Pancreas (tissue), 10 donors: ENCODE data around the gene NFIA. TPM values are rescaled to one million over a fixed set of nuclear protein-coding genes. Genes with fewer than 3 reads are reported as not detected.

ENCODE experiments used
- ATAC-seq, 4 donors: fragments of 200-7000 bp; cut with Tn5 transposase; one replicate each; pipeline versions ENCODE4 v1.8.0 to v1.9.1; 2020; ENCODE audit warnings: mild to moderate bottlenecking in 4 of 4, moderate library complexity in 4 of 4
- DNase-seq, 6 donors: peaks; one replicate each; pipeline ENCODE4 v3.0.0-alpha.2; 2020
- FAIRE-seq: peaks from 2 replicates; lab custom pipeline; 2012; peaks lifted over from hg19 to GRCh38; lab: Jason Lieb, UNC
- H3K27ac ChIP-seq, 4 donors: fragments of 200-600 bp; sonication (generic); 1 replicate in 3 of 4; 2 replicates in 1 of 4; pipeline versions ENCODE4 v1.5.0 to v1.8.0; 2020
- H3K27me3 ChIP-seq, 4 donors: fragments of 200-600 bp; one replicate each; pipeline ENCODE4 v1.8.0; 2021
- H3K36me3 ChIP-seq, 3 donors: fragments of 200-600 bp; sonication (generic) in 1 of 3; one replicate each; pipeline versions ENCODE4 v1.5.0 to v1.8.0; 2020 to 2021
- H3K4me1 ChIP-seq, 3 donors: fragments of 200-600 bp; one replicate each; pipeline ENCODE4 v1.8.0; 2021
- H3K4me3 ChIP-seq, 4 donors: fragments of 200-600 bp; sonication (generic) in 2 of 4; one replicate each; pipeline versions ENCODE4 v1.5.0 to v1.8.0; 2020 to 2021
- H3K9me3 ChIP-seq, 4 donors: fragments of 200-600 bp; one replicate each; pipeline ENCODE4 v1.8.0; 2021
- WGBS, 2 donors: extraction: QIAGEN DNeasy Blood & Tissue Kit; methylation state at CpG; one replicate each; pipeline ENCODE4 v1.1.7; 2013; 5-methylcytosine and 5-hydroxymethylcytosine counted together
- intact Hi-C, 3 donors: fragments of 100-400 bp; cut with DNase I; formaldehyde crosslinking; loops; one replicate each; pipeline versions ENCODE4 v1.11.1 to v1.14.2; 2022
- polyA plus RNA-seq, 2 donors: library from polyadenylated mRNA; stranded (reverse); fragments of 200-250 nt; gene quantifications; one replicate each; pipeline ENCODE4 v1.2.3, GENCODE V29; 2013
- total RNA-seq, 6 donors: library from RNA; stranded (reverse); fragmentation: NEBNext Ultra II Directional in 4 of 6; extraction: Animal tissue kit (Norgen Biotek cat#: 25700) in 4 of 6; gene quantifications; one replicate each; pipeline versions ENCODE4 v1.2.1 to v1.2.4, GENCODE V29; 2021 to 2023
- TF ChIP-seq, protein P1 (sequence below), 4 donors: fragments of 200-600 bp; sonication (generic) in 3 of 4; IDR thresholded peaks; one replicate each; pipeline versions ENCODE4 v1.5.0 to v1.8.0; 2021; ENCODE audit warnings: antibody characterized with exemption in 4 of 4
- donor health status: healthy with polysubstance abuse.
- donor health status: DM: no; HTN: no; CAD: no; lungs with moderate emphysema.
- donor health status: DM: no; HTN: no; CAD: no.
- donor health status: control.
- donor health status: control.
- donor health status: Bipolar disorder and iron deficiency.
- donor health status: DM: yes; HTN: yes; CAD: no.
- donor health status: DM: no; HTN: no; CAD: no.
- donor health status: DM: no; HTN: no; CAD: no.
- donor health status: DM: yes; HTN: yes; CAD: no.

Gene NFIA
- total and polyA plus RNA-seq, 8 donors = 4.9 to 48.1 (median 30.2) TPM

DNA sequence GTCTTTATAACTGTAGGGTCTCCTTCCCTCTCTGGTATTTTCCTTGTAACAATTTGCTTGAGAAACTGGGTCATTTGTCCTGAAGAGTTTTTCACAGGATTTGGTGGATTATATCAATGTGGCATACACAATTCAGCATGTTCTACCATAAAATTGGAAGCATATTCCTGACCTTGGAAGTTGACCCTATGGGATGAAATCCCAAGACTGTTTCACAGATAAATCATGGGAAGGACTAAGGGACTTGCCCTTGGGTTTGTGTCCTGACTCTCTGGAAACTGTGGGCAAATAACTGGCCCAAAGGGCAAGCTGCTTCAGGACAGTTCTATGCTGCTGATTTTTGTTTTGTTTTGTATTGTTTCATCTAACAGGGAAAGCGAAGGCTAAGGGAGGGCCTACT is 387.0 kb downstream of the NFIA start:
- H3K4me1 ChIP-seq = no peaks in the 10 kb centered on the region
- no peaks in the 10 kb centered on the region for H3K9me3 ChIP-seq
- no peaks in the 10 kb centered on the region for H3K36me3 ChIP-seq
- WGBS, 2 donors = 90 to 100% methylated on average over 1 of the region's 1 CpG
- H3K4me3 ChIP-seq = no peak overlapping the region
- intact Hi-C loops = no loop called here
- TF ChIP-seq, protein P1, sequence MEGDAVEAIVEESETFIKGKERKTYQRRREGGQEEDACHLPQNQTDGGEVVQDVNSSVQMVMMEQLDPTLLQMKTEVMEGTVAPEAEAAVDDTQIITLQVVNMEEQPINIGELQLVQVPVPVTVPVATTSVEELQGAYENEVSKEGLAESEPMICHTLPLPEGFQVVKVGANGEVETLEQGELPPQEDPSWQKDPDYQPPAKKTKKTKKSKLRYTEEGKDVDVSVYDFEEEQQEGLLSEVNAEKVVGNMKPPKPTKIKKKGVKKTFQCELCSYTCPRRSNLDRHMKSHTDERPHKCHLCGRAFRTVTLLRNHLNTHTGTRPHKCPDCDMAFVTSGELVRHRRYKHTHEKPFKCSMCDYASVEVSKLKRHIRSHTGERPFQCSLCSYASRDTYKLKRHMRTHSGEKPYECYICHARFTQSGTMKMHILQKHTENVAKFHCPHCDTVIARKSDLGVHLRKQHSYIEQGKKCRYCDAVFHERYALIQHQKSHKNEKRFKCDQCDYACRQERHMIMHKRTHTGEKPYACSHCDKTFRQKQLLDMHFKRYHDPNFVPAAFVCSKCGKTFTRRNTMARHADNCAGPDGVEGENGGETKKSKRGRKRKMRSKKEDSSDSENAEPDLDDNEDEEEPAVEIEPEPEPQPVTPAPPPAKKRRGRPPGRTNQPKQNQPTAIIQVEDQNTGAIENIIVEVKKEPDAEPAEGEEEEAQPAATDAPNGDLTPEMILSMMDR (IDR thresholded peaks at IDR 0.05) = no peak
- H3K27ac ChIP-seq = no peak overlapping the region
- ATAC-seq (no peak), DNase-seq (no peak), FAIRE-seq (no peak)
- H3K27me3 ChIP-seq = no peaks in the 10 kb centered on the region

GRCh38 chr1:61472876-61473275 is 390.5 kb downstream of the NFIA start:
- WGBS, 2 donors = 40 to 42% methylated on average over 3 of the region's 3 CpGs
- Histone ChIP-seq H3K9me3 (no peaks in the 10 kb centered on the region), H3K4me1 (no peaks in the 10 kb centered on the region), H3K36me3 (no peaks in the 10 kb centered on the region), H3K27me3 (no peaks in the 10 kb centered on the region), H3K27ac (no peak overlapping the region), H3K4me3 (no peak overlapping the region)
- DNase-seq (no peak), FAIRE-seq (no peak), ATAC-seq (no peak)
- TF ChIP-seq, protein P1 (IDR thresholded peaks at IDR 0.05) = no peak
- intact Hi-C loops = no loop called here

DNA sequence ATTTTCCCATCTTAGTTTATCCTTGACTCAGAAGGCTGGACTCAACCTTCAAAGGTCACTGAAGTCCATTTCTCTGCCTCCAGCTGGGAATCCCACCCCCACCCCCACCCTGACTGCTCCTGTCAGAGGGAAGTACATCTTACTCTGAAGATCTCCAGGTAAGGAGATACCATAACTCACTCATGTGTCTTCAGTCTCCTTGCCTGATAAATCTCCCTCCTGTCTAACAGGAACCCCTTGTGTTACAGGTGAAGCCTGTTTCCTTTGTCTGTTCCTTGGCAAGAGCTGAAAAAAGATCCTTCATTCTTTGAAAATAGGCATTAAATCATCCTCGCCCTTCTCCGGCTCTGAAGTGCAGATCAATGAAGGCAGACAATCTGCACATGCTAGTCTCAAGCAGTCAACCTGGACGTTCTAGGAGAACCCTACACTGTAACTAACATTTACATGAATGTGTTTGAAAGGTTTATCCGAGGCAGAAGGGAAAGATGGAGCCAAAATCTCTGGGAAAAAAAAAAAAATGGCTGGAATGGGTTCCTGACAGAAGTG is 392.0 kb downstream of the NFIA start:
- ATAC-seq = no peak
- intact Hi-C loops = no loop called here
- H3K4me3 ChIP-seq = no peak overlapping the region
- H3K4me1 ChIP-seq = no peaks in the 10 kb centered on the region
- no peaks in the 10 kb centered on the region for H3K36me3 ChIP-seq
- 81 to 82% methylated on average over 4 of the region's 4 CpGs for WGBS, 2 donors
- no peak overlapping the region for H3K27ac ChIP-seq
- no peaks in the 10 kb centered on the region for H3K9me3 ChIP-seq
- FAIRE-seq = no peak
- no peaks in the 10 kb centered on the region for H3K27me3 ChIP-seq
- no peak for DNase-seq
- TF ChIP-seq, protein P1 (IDR thresholded peaks at IDR 0.05) = no peak

GRCh38 chr1:61474963-61475362 is 392.6 kb downstream of the NFIA start:
- no peak overlapping the region for H3K4me3 ChIP-seq
- FAIRE-seq = no peak
- WGBS, 2 donors = 62 to 69% methylated on average over 3 of the region's 3 CpGs
- H3K27me3 ChIP-seq = no peaks in the 10 kb centered on the region
- H3K9me3 ChIP-seq = no peaks in the 10 kb centered on the region
- H3K27ac ChIP-seq = no peak overlapping the region
- TF ChIP-seq, protein P1 (IDR thresholded peaks at IDR 0.05) = no peak
- no peak for ATAC-seq
- H3K36me3 ChIP-seq = no peaks in the 10 kb centered on the region
- no peak for DNase-seq
- no peaks in the 10 kb centered on the region for H3K4me1 ChIP-seq
- intact Hi-C loops = no loop called here

DNA sequence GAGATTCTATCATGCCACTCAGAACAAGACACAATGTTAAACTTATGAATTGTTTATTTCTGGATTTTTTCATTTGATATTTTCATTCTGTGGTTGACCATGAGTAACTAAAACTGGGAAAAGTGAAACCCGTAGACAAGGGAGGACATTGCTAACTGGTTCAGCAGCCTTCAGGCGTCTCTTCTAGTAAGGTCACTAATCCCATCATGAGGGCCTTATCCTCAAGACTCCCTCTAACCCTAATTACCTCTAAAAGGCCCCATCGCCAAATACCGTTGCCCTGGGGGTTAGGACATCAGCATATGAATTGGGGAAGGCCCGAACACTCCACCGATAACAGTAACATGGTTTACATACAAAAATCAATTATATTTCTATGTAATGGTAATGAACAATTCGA is 394.9 kb downstream of the NFIA start:
- Histone ChIP-seq H3K36me3 (no peaks in the 10 kb centered on the region), H3K27me3 (no peaks in the 10 kb centered on the region), H3K9me3 (no peaks in the 10 kb centered on the region), H3K4me3 (no peak overlapping the region), H3K27ac (no peak overlapping the region), H3K4me1 (no peaks in the 10 kb centered on the region)
- intact Hi-C loops = no loop called here
- no peak for DNase-seq
- 80 to 84% methylated on average over 7 of the region's 7 CpGs for WGBS, 2 donors
- TF ChIP-seq, protein P1 (IDR thresholded peaks at IDR 0.05) = no peak
- no peak for ATAC-seq
- FAIRE-seq = no peak
